NK-92 (cell line): ENCODE results near the gene C4orf50.

Source experiments
- DNase-seq: peaks from one replicate; lab custom pipeline; 2025; ENCODE audit not compliant: unreplicated experiment; lab: John Stamatoyannopoulos, UW

The C4orf50 gene

GRCh38 chr4:5973033-5973432 lies 45.2 kb downstream of the C4orf50 start:
- DNase-seq: no peak

- DNase-seq: no peak
These were observed 45.7 kb downstream of the C4orf50 start for GRCh38 chr4:5972571-5972970.

- no peak for DNase-seq
These were observed 47.2 kb downstream of the C4orf50 start for GRCh38 chr4:5971078-5971450.

- no peak for DNase-seq
These were observed 47.7 kb downstream of the C4orf50 start for GRCh38 chr4:5970381-5971077.

- no peak for DNase-seq
These were observed 48.5 kb downstream of the C4orf50 start for GRCh38 chr4:5969777-5970176.

- DNase-seq: no peak
These were observed 48.9 kb downstream of the C4orf50 start for GRCh38 chr4:5969336-5969735.

- no peak for DNase-seq
These were observed 50.0 kb downstream of the C4orf50 start for GRCh38 chr4:5968246-5968645.

- no peak for DNase-seq
These were observed 50.4 kb downstream of the C4orf50 start for GRCh38 chr4:5967783-5968182.

- no peak for DNase-seq
These were observed 53.0 kb downstream of the C4orf50 start for GRCh38 chr4:5965225-5965624.

GRCh38 chr4:5964030-5964429 lies 54.2 kb downstream of the C4orf50 start:
- DNase-seq: no peak

GRCh38 chr4:5963611-5964010 lies 54.6 kb downstream of the C4orf50 start:
- DNase-seq: no peak

GRCh38 chr4:5962416-5962815 lies 55.8 kb downstream of the C4orf50 start:
- DNase-seq: no peak

- DNase-seq: no peak
These were observed 57.9 kb downstream of the C4orf50 start for GRCh38 chr4:5960252-5960880.

GRCh38 chr4:5959211-5959982 lies 58.8 kb downstream of the C4orf50 start:
- no peak for DNase-seq

- no peak for DNase-seq
These were observed 60.0 kb downstream of the C4orf50 start for GRCh38 chr4:5958199-5958735.

- no peak for DNase-seq
These were observed 61.2 kb downstream of the C4orf50 start for GRCh38 chr4:5957076-5957475.

GRCh38 chr4:5956285-5957021 lies 61.8 kb downstream of the C4orf50 start:
- no peak for DNase-seq

GRCh38 chr4:5955856-5956255 lies 62.4 kb downstream of the C4orf50 start:
- DNase-seq: no peak

- DNase-seq: no peak
These were observed 62.9 kb downstream of the C4orf50 start for GRCh38 chr4:5955201-5955821.

GRCh38 chr4:5954056-5954760 lies 64.0 kb downstream of the C4orf50 start:
- DNase-seq: no peak
